T-helper 9 cell (primary cell): ENCODE measurements around the gene CDH15.

Source experiments
- DNase-seq: peaks from one replicate; pipeline ENCODE4 v3.0.0-alpha.2; 2020

CDH15 gene

GRCh38 chr16:89200850-89201411 lies 29.4 kb downstream of the CDH15 start:
- no peak for DNase-seq

GRCh38 chr16:89201439-89202377 lies 30.2 kb downstream of the CDH15 start:
- DNase-seq, result peak; percentile 73

- DNase-seq, result no peak
Observed at GRCh38 chr16:89202422-89203215, 31.1 kb downstream of the CDH15 start.

- DNase-seq, result no peak
Observed at GRCh38 chr16:89207993-89208392, 36.4 kb downstream of the CDH15 start.

- no peak for DNase-seq
Observed at GRCh38 chr16:89209522-89210044, 38.0 kb downstream of the CDH15 start.

- DNase-seq, result no peak
Observed at GRCh38 chr16:89210165-89210903, 38.8 kb downstream of the CDH15 start.

GRCh38 chr16:89210904-89211515 lies 39.5 kb downstream of the CDH15 start:
- no peak for DNase-seq

GRCh38 chr16:89216315-89217137 lies 45.0 kb downstream of the CDH15 start:
- DNase-seq, result peak; percentile 73

- DNase-seq, result no peak
Observed at GRCh38 chr16:89217138-89217387, 45.5 kb downstream of the CDH15 start.

GRCh38 chr16:89217388-89218191 lies 46.0 kb downstream of the CDH15 start, which contains the start of gene ZNF778:
Gene ZNF778 (plus strand): TSS chr16:89217703. CDS start chr16:89221128, 3,425 bp downstream.
- peak; percentile 70 for DNase-seq

GRCh38 chr16:89219365-89219764 lies 47.8 kb downstream of the CDH15 start:
- no peak for DNase-seq

- DNase-seq, result no peak
Observed at GRCh38 chr16:89221604-89222003, 50.1 kb downstream of the CDH15 start.

- DNase-seq, result no peak
Observed at GRCh38 chr16:89222931-89223330, 51.4 kb downstream of the CDH15 start.

- no peak for DNase-seq
Observed at GRCh38 chr16:89224665-89225064, 53.1 kb downstream of the CDH15 start.

GRCh38 chr16:89230255-89230654 lies 58.7 kb downstream of the CDH15 start:
- no peak for DNase-seq

- no peak for DNase-seq
Observed at GRCh38 chr16:89232107-89232506, 60.6 kb downstream of the CDH15 start.

GRCh38 chr16:89233678-89234490 lies 62.3 kb downstream of the CDH15 start:
- no peak for DNase-seq

- no peak for DNase-seq
Observed at GRCh38 chr16:89237733-89238132, 66.2 kb downstream of the CDH15 start.
